Prostate gland (tissue), 2 donors: Measurements from ENCODE around the gene PSMB1.

Source experiments
- POLR2A ChIP-seq: fragments of 450-650 bp; IDR thresholded peaks from one replicate; pipeline ENCODE4 v1.6.1; 2016; ENCODE audit warnings: antibody characterized with exemption, mild to moderate bottlenecking
- POLR2AphosphoS5 ChIP-seq: sonication (generic); formaldehyde crosslinking; IDR thresholded peaks from one replicate; pipeline ENCODE4 v1.6.1; 2017; ENCODE audit warnings: antibody characterized with exemption
- TF ChIP-seq, protein P1 (sequence below), 4 experiments: fragments of 200-600 bp in 2 of 4; fragments of 450-650 bp in 2 of 4; sonication (generic) in 2 of 4; IDR thresholded peaks; 1 replicate in 3 of 4; 2 replicates in 1 of 4; pipeline ENCODE4 v1.5.1; 2016 to 2019; ENCODE audit warnings: antibody characterized with exemption in 4 of 4, mild to moderate bottlenecking in 2 of 4, moderate library complexity in 2 of 4

DNA sequence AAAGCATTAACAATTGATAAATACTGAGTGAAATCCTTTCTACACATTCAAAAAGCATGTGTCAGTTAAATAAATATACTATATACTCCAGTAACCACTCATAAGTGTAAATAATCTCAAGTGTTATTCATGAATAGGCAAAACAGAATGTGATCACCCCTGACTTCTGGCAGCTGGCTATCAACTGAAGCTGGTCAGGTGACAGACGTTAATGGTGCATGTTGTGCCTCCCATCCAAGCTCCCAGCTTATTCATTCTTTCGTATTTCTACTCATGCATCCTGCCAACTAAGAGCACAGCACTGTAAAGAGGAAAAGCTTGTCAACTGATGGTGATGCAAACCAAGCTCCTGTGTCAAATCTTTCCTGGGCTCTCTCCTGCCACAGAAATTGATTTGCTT lies 7.7 kb downstream of the PSMB1 start:
- TF ChIP-seq POLR2A, result no peak
- TF ChIP-seq, protein P1, sequence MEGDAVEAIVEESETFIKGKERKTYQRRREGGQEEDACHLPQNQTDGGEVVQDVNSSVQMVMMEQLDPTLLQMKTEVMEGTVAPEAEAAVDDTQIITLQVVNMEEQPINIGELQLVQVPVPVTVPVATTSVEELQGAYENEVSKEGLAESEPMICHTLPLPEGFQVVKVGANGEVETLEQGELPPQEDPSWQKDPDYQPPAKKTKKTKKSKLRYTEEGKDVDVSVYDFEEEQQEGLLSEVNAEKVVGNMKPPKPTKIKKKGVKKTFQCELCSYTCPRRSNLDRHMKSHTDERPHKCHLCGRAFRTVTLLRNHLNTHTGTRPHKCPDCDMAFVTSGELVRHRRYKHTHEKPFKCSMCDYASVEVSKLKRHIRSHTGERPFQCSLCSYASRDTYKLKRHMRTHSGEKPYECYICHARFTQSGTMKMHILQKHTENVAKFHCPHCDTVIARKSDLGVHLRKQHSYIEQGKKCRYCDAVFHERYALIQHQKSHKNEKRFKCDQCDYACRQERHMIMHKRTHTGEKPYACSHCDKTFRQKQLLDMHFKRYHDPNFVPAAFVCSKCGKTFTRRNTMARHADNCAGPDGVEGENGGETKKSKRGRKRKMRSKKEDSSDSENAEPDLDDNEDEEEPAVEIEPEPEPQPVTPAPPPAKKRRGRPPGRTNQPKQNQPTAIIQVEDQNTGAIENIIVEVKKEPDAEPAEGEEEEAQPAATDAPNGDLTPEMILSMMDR (IDR thresholded peaks at IDR 0.05), result no peak
- no peak for TF ChIP-seq POLR2AphosphoS5
